ENCODE measurements around the gene NDUFS4. TPM values are rescaled to one million over a fixed set of nuclear protein-coding genes. Genes with fewer than 3 reads are reported as not detected.

Gene NDUFS4
- total and polyA plus RNA-seq, 2 of the 4 experiments (the other 2 are of a cell fraction): 34.2 to 70.1 TPM

- Histone ChIP-seq H2AK5ac (ENCODE audit: low read depth, low read length) (no peak overlapping the region), H3K9ac (ENCODE audit: low read depth, low read length) (no peak overlapping the region), H4K20me1 (ENCODE audit: insufficient read depth, low read length) (no peaks in the 10 kb centered on the region), H3K4ac (ENCODE audit: low read depth, low read length) (no peak overlapping the region), H2AK9ac (replicated peaks; ENCODE audit: low read depth, low read length, poor library complexity) (no peak overlapping the region), H3K18ac (ENCODE audit: low read depth, low read length) (no peak overlapping the region), H3K23ac (ENCODE audit: low read depth, low read length) (no peak overlapping the region), H3K79me1 (ENCODE audit: low read depth in 1 of 2, low read length in 2 of 2) (no peaks in the 10 kb centered on the region), H4K8ac (ENCODE audit: low read depth in 2 of 2, low read length in 2 of 2) (no peak overlapping the region), H3K27me3 (ENCODE audit: control insufficient read depth, insufficient read depth, low read length) (no peaks in the 10 kb centered on the region; the same call in 1 of the 2 replicates), H3K9me1 (ENCODE audit: insufficient read depth, low read length) (no peaks in the 10 kb centered on the region), H3K27ac (ENCODE audit: insufficient read depth, low read length) (no peak overlapping the region), H3K56ac (ENCODE audit: extremely low read depth, insufficient read depth, low read length) (no peak overlapping the region), H3K4me3 (ENCODE audit: insufficient read depth, low read depth, low read length) (no peak overlapping the region), H3K14ac (replicated peaks; ENCODE audit: low read depth, low read length) (no peak overlapping the region), H2BK5ac (ENCODE audit: low read depth, low read length, poor library complexity, severe bottlenecking) (no peak overlapping the region), H3K9me3 (ENCODE audit: control insufficient read depth, insufficient read depth, low read length) (0 out of 2 replicates have a peak, but pooled peaks cover 2% of the 10 kb centered on the region), H2BK15ac (ENCODE audit: low read depth, low read length) (no peak overlapping the region), H2AFZ (replicated peaks; ENCODE audit: low read length, poor library complexity) (no peak overlapping the region), H3K4me2 (ENCODE audit: low read depth, low read length) (no peak overlapping the region), H3K4me1 (ENCODE audit: control insufficient read depth, insufficient read depth, low read length) (no peaks in the 10 kb centered on the region), H4K91ac (ENCODE audit: insufficient read depth, low read depth, low read length) (no peak overlapping the region), H4K5ac (ENCODE audit: low read depth, low read length) (no peak overlapping the region), H3K36me3 (ENCODE audit: control insufficient read depth, insufficient read depth, low read length) (no peaks in the 10 kb centered on the region), H2BK120ac (ENCODE audit: low read depth, low read length) (no peak overlapping the region), H2BK20ac (ENCODE audit: low read depth, low read length) (no peak overlapping the region)
- intact Hi-C loops (cut with micrococcal nuclease) (no loop called here), dilution Hi-C loops (cut with HindIII; ENCODE audit: low sequenced_read_pairs, unreplicated experiment) (no loop called here), in situ Hi-C loops (cut with MboI; ENCODE audit: low sequenced_read_pairs) (no loop called here)
- DNase-seq: no peak
- TF ChIP-seq CTCF (conservative IDR thresholded peaks at IDR 0.05; ENCODE audit: low read depth, low read length) (no peak), POLR2A (IDR thresholded peaks at IDR 0.05; ENCODE audit: low read depth, low read length) (no peak), NFE2L2 (IDR thresholded peaks at IDR 0.05; ENCODE audit: low read depth, low read length) (no peak), ELK1 (IDR thresholded peaks at IDR 0.05; ENCODE audit: borderline replicate concordance, low read depth, low read length) (no peak), RCOR1 (IDR thresholded peaks at IDR 0.05; ENCODE audit: insufficient replicate concordance, low read length) (no peak), FOS (IDR thresholded peaks at IDR 0.05; ENCODE audit: low read depth, low read length) (no peak), CHD1 (IDR thresholded peaks at IDR 0.05; ENCODE audit: low read depth, low read length) (no peak), USF2 (IDR thresholded peaks at IDR 0.05; ENCODE audit: low read depth, low read length) (no peak), BHLHE40 (IDR thresholded peaks at IDR 0.05; ENCODE audit: low read depth, low read length) (no peak), CEBPB (IDR thresholded peaks at IDR 0.05; ENCODE audit: low read depth, low read length) (no peak), MAFK (IDR thresholded peaks at IDR 0.05; ENCODE audit: low read depth, low read length) (no peak), RAD21 (IDR thresholded peaks at IDR 0.05; ENCODE audit: low read length) (no peak), RFX5 (IDR thresholded peaks at IDR 0.05; ENCODE audit: low read depth, low read length) (no peak), MAZ (IDR thresholded peaks at IDR 0.05; ENCODE audit: borderline replicate concordance, low read depth, low read length) (no peak), MXI1 (IDR thresholded peaks at IDR 0.05; ENCODE audit: borderline replicate concordance, low read depth, low read length) (no peak), SMC3 (IDR thresholded peaks at IDR 0.05; ENCODE audit: low read depth, low read length) (no peak)
- CTCF ChIA-PET: no interaction called here
- no CpG with 5 or more reads among the region's 6 CpGs for WGBS, 2 experiments (ENCODE audit: extremely low coverage in 2 of 2, insufficient read length in 1 of 2)
- POLR2A ChIA-PET (ENCODE audit: unreplicated experiment): no interaction called here
- no TSS peak for BruUV-seq (replicated peaks)
- ATAC-seq (ENCODE audit: low read depth): no peak
Measured at GRCh38 chr5:53515988-53516387, 44.5 kb upstream of the NDUFS4 start.
